ENCODE measurements around the gene TP73. TPM values are rescaled to one million over a fixed set of nuclear protein-coding genes. Genes with fewer than 3 reads are reported as not detected.

TP73 gene
- total RNA-seq, 5 donors from 2014 or later (not counting 1 experiment from before 2014, with no cell fraction given), result 0.12 to 0.21 (median 0.18) TPM; not detected in 1

DNA sequence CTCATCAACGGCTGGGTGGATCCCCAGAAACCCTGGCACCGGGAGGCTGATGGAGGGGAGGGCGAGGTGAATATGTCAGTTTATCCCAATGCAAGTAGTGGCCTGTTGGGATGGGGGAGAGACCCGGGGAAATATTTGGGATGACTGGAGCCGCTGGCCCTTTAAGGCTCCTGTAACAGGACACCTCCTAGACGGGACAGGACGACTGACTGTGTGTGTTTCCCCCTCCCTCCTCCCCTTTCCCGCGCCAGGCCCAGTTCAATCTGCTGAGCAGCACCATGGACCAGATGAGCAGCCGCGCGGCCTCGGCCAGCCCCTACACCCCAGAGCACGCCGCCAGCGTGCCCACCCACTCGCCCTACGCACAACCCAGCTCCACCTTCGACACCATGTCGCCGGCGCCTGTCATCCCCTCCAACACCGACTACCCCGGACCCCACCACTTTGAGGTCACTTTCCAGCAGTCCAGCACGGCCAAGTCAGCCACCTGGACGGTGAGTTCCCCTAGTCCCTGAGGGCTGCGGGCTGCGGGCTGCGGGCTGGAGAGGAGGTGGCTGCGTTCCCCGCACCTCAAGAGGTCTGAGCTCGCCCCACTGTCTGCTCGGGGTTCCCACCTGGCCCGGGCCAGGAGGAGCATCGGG lies 55.1 kb downstream of the TP73 start:
- Histone ChIP-seq H3K4me3 (ENCODE audit: control insufficient read depth in 1 of 2, extremely low read depth in 1 of 2, low read length in 1 of 2) (no peak overlapping the region), H3K27ac (ENCODE audit: low read length) (no peak overlapping the region), H3K4me1 (ENCODE audit: control insufficient read depth in 1 of 2, extremely low read depth in 1 of 2, insufficient read depth in 2 of 2, low read length in 2 of 2) (peaks cover 0 to 7% of the 10 kb centered on the region in 2 experiments), H3K36me3 (ENCODE audit: control insufficient read depth in 2 of 2, extremely low read depth in 1 of 2, insufficient read depth in 1 of 2, low read length in 1 of 2) (no peaks in the 10 kb centered on the region), H3K9me3 (no peaks in the 10 kb centered on the region), H3K27me3 (replicated peaks in 1 of 2; ENCODE audit: control insufficient read depth in 2 of 2, extremely low read depth in 1 of 2, insufficient read depth in 2 of 2, low read length in 1 of 2) (peaks cover 0 to 73% of the 10 kb centered on the region in 2 experiments)
- Mint-ChIP-seq H3K9me3 (no peaks in the 10 kb centered on the region), H3K4me1 (peaks cover 5 to 7% (median 6%) of the 10 kb centered on the region in 3 donors), H3K36me3 (no peaks in the 10 kb centered on the region), H3K27ac (no peak overlapping the region), H3K4me3 (no peak overlapping the region), H3K27me3 (peaks cover 9 to 29% of the 10 kb centered on the region in 2 donors)
- ATAC-seq (replicated peaks in 1 of 4), result no peak
- WGBS (ENCODE audit: insufficient coverage), result 41% methylated on average over 29 of the region's 35 CpGs
- no peak for DNase-seq
- ChIA-PET POLR2A (no interaction called here), CTCF (no interaction called here)

DNA sequence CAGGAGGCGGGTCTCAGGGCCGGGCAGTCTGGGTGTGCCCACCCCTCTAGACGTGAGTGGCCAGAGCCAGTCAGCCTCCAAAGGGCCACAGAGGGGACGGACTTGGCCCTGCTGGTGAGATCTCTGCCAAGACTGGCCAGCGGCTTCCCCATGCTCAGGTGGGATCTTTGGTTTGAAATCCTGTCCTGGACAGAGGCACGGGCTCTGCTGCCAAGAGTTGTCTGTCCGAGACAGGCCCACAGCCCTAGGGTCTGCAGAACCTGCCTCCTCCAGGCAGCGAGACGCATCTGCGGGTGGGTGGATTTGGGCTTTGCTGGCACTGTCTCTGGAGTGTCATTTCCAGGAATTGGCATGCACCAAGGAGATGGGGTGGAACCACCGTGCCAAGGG lies 55.6 kb downstream of the TP73 start:
- POLR2A ChIA-PET, result no interaction called here
- 71% methylated on average over 11 of the region's 11 CpGs for WGBS (ENCODE audit: insufficient coverage)
- CTCF ChIA-PET, result no interaction called here
- peaks cover 9 to 29% of the 10 kb centered on the region in 2 donors for H3K27me3 Mint-ChIP-seq
- Histone ChIP-seq H3K27ac (ENCODE audit: low read length) (no peak overlapping the region), H3K27me3 (replicated peaks in 1 of 2; ENCODE audit: control insufficient read depth in 2 of 2, extremely low read depth in 1 of 2, insufficient read depth in 2 of 2, low read length in 1 of 2) (peaks cover 0 to 77% of the 10 kb centered on the region in 2 experiments), H3K4me3 (ENCODE audit: control insufficient read depth in 1 of 2, extremely low read depth in 1 of 2, low read length in 1 of 2) (no peak overlapping the region), H3K4me1 (ENCODE audit: control insufficient read depth in 1 of 2, extremely low read depth in 1 of 2, insufficient read depth in 2 of 2, low read length in 2 of 2) (peaks cover 0 to 7% of the 10 kb centered on the region in 2 experiments), H3K9me3 (no peaks in the 10 kb centered on the region), H3K36me3 (ENCODE audit: control insufficient read depth in 2 of 2, extremely low read depth in 1 of 2, insufficient read depth in 1 of 2, low read length in 1 of 2) (no peaks in the 10 kb centered on the region)
- no peak overlapping the region for H3K27ac Mint-ChIP-seq
- peaks cover 5 to 7% (median 6%) of the 10 kb centered on the region in 3 donors for H3K4me1 Mint-ChIP-seq
- ATAC-seq (replicated peaks in 1 of 4) (no peak), DNase-seq (no peak)
- H3K4me3 Mint-ChIP-seq, result no peak overlapping the region
- H3K36me3 Mint-ChIP-seq, result no peaks in the 10 kb centered on the region
- no peaks in the 10 kb centered on the region for H3K9me3 Mint-ChIP-seq

DNA sequence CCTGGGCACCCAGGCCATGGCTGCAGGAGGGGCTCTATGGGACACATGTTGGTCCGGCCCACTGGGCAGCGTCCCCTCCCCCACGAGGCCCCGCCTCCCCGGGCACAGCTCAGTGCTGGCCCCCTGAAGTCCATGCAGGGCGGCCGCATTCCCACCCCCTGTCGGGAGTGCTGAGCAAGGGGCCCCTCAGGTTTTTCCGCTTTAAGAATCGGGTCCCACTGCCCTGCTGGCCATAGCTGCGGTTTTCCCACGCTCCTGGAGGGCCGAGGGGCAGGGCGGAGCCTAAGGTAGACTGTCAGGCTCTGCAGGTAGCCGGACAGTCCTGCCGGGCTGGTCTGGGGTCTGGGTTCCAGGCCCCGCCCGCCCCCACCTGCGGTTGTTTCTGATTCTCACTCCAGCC lies 56.5 kb downstream of the TP73 start:
- Histone ChIP-seq H3K36me3 (ENCODE audit: control insufficient read depth in 2 of 2, extremely low read depth in 1 of 2, insufficient read depth in 1 of 2, low read length in 1 of 2) (no peaks in the 10 kb centered on the region), H3K4me1 (ENCODE audit: control insufficient read depth in 1 of 2, extremely low read depth in 1 of 2, insufficient read depth in 2 of 2, low read length in 2 of 2) (peaks cover 0 to 7% of the 10 kb centered on the region in 2 experiments), H3K27ac (ENCODE audit: low read length) (no peak overlapping the region), H3K4me3 (ENCODE audit: control insufficient read depth in 1 of 2, extremely low read depth in 1 of 2, low read length in 1 of 2) (no peak overlapping the region), H3K27me3 (replicated peaks in 1 of 2; ENCODE audit: control insufficient read depth in 2 of 2, extremely low read depth in 1 of 2, insufficient read depth in 2 of 2, low read length in 1 of 2) (peaks cover 0 to 79% of the 10 kb centered on the region in 2 experiments), H3K9me3 (no peaks in the 10 kb centered on the region)
- Mint-ChIP-seq H3K36me3 (no peaks in the 10 kb centered on the region), H3K4me1 (peaks cover 4 to 6% (median 5%) of the 10 kb centered on the region in 3 donors), H3K27me3 (peaks cover 9 to 29% of the 10 kb centered on the region in 2 donors), H3K4me3 (no peak overlapping the region), H3K9me3 (no peaks in the 10 kb centered on the region), H3K27ac (no peak overlapping the region)
- WGBS (ENCODE audit: insufficient coverage), result 20% methylated on average over 16 of the region's 19 CpGs
- POLR2A ChIA-PET, result no interaction called here
- ATAC-seq (replicated peaks in 1 of 4) (no peak), DNase-seq (no peak)
- CTCF ChIA-PET, result no interaction called here

DNA sequence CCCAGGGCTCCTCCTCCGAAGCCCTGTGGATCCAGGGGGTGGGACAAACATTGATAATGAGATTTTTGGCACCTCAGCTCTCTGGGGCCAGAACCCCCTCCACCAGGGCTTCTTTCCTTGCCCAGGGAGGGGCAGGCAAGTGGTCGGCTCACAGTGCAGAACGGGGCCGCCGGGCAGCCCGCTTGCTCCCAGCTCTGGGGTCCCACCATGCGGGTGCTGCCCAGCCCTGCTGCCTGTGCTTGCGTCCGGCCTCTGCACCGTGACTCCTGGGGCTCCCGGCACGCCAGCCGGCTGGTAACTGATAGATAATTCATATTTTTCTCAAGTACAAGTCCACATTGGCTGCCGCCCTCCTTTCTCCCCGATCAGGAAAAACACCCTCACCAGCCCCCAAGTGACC lies 57.9 kb downstream of the TP73 start:
- Mint-ChIP-seq H3K27me3 (peaks cover 9 to 29% of the 10 kb centered on the region in 2 donors), H3K4me3 (no peak overlapping the region), H3K9me3 (no peaks in the 10 kb centered on the region), H3K36me3 (no peaks in the 10 kb centered on the region), H3K4me1 (no peaks in the 10 kb centered on the region), H3K27ac (no peak overlapping the region)
- no peak overlapping the region for H3K27ac ChIP-seq (ENCODE audit: low read length)
- peaks cover 0 to 65% of the 10 kb centered on the region in 2 experiments for H3K27me3 ChIP-seq (replicated peaks in 1 of 2; ENCODE audit: control insufficient read depth in 2 of 2, extremely low read depth in 1 of 2, insufficient read depth in 2 of 2, low read length in 1 of 2)
- H3K4me3 ChIP-seq (ENCODE audit: control insufficient read depth in 1 of 2, extremely low read depth in 1 of 2, low read length in 1 of 2), result no peak overlapping the region
- DNase-seq, result no peak
- no peak for ATAC-seq (replicated peaks in 1 of 4)
- no peaks in the 10 kb centered on the region for H3K9me3 ChIP-seq
- H3K36me3 ChIP-seq (ENCODE audit: control insufficient read depth in 2 of 2, extremely low read depth in 1 of 2, insufficient read depth in 1 of 2, low read length in 1 of 2), result no peaks in the 10 kb centered on the region
- WGBS (ENCODE audit: insufficient coverage), result 85% methylated on average over 11 of the region's 15 CpGs
- H3K4me1 ChIP-seq (ENCODE audit: control insufficient read depth in 1 of 2, extremely low read depth in 1 of 2, insufficient read depth in 2 of 2, low read length in 2 of 2), result no peaks in the 10 kb centered on the region
- ChIA-PET CTCF (no interaction called here), POLR2A (no interaction called here)

DNA sequence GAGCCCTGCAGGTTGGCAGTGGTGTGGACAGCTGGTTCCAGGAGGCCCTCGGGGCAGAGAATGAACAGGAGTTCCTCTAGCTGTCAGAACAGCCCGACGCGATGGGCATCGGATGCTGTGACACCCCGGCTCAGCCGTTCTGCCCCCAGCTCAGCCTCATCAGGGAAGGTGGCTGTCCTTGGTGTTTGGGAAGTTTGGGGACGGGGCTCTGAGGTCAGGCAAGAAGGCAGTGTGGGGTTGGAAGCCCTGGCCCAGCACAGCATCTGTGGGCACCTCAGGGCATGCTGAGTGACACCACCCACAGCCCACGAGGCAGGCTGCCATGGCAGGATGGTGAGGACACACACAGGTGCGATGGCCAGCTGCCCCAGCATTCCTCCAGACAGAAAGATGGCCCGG lies 59.1 kb downstream of the TP73 start:
- Histone ChIP-seq H3K36me3 (ENCODE audit: control insufficient read depth in 2 of 2, extremely low read depth in 1 of 2, insufficient read depth in 1 of 2, low read length in 1 of 2) (no peaks in the 10 kb centered on the region), H3K27ac (ENCODE audit: low read length) (no peak overlapping the region), H3K9me3 (no peaks in the 10 kb centered on the region), H3K27me3 (replicated peaks in 1 of 2; ENCODE audit: control insufficient read depth in 2 of 2, extremely low read depth in 1 of 2, insufficient read depth in 2 of 2, low read length in 1 of 2) (peaks cover 0 to 76% of the 10 kb centered on the region in 2 experiments), H3K4me3 (ENCODE audit: control insufficient read depth in 1 of 2, extremely low read depth in 1 of 2, low read length in 1 of 2) (no peak overlapping the region), H3K4me1 (ENCODE audit: control insufficient read depth in 1 of 2, extremely low read depth in 1 of 2, insufficient read depth in 2 of 2, low read length in 2 of 2) (no peaks in the 10 kb centered on the region)
- peaks cover 9 to 30% of the 10 kb centered on the region in 2 donors for H3K27me3 Mint-ChIP-seq
- CTCF ChIA-PET, result no interaction called here
- no peak overlapping the region for H3K4me3 Mint-ChIP-seq
- POLR2A ChIA-PET, result no interaction called here
- ATAC-seq (replicated peaks in 1 of 4) (no peak), DNase-seq (no peak)
- WGBS (ENCODE audit: insufficient coverage), result 74% methylated on average over 11 of the region's 11 CpGs
- H3K4me1 Mint-ChIP-seq, result no peaks in the 10 kb centered on the region
- no peak overlapping the region for H3K27ac Mint-ChIP-seq
- no peaks in the 10 kb centered on the region for H3K36me3 Mint-ChIP-seq
- H3K9me3 Mint-ChIP-seq, result no peaks in the 10 kb centered on the region

DNA sequence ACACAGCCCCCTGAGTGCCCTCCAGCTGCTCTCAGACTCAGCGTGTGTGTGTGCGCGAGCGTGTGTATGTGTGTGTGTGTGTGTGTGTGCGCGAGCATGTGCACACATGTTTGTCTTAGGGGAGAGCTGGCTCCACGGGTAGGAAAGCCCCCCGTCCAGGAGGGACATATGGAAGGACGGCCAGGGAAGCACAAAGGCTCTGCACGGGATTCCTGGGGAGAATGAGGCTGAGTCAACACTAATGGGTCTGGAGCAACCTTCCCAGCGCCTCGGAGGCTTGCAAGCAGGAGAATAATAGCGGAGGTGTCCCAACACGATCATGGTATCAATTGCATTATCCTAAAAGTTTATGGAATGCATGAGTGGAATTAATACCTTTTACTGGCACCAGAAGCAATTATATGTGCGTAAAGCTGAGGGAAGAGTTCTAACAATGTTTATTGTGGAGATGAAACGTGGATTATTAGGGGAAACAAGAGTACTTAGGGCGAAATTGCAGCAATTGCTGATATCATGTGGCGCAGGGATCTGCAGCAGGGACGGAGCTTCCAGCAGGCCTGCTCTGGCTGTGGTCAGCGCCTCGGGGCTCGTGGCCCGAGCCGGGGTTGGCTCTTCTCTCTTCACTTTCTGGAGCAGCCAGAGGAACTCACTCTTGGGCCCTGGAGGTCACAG lies 59.6 kb downstream of the TP73 start:
- H3K4me1 Mint-ChIP-seq, result no peaks in the 10 kb centered on the region
- ATAC-seq (replicated peaks in 1 of 4) (no peak), DNase-seq (no peak)
- H3K27me3 ChIP-seq (replicated peaks in 1 of 2; ENCODE audit: control insufficient read depth in 2 of 2, extremely low read depth in 1 of 2, insufficient read depth in 2 of 2, low read length in 1 of 2), result peaks cover 0 to 78% of the 10 kb centered on the region in 2 experiments
- H3K27ac ChIP-seq (ENCODE audit: low read length), result no peak overlapping the region
- CTCF ChIA-PET, result no interaction called here
- no peak overlapping the region for H3K4me3 ChIP-seq (ENCODE audit: control insufficient read depth in 1 of 2, extremely low read depth in 1 of 2, low read length in 1 of 2)
- POLR2A ChIA-PET, result no interaction called here
- peaks cover 9 to 31% of the 10 kb centered on the region in 2 donors for H3K27me3 Mint-ChIP-seq
- H3K4me3 Mint-ChIP-seq, result no peak overlapping the region
- no peaks in the 10 kb centered on the region for H3K4me1 ChIP-seq (ENCODE audit: control insufficient read depth in 1 of 2, extremely low read depth in 1 of 2, insufficient read depth in 2 of 2, low read length in 2 of 2)
- no peaks in the 10 kb centered on the region for H3K9me3 ChIP-seq
- H3K27ac Mint-ChIP-seq, result no peak overlapping the region
- no peaks in the 10 kb centered on the region for H3K36me3 ChIP-seq (ENCODE audit: control insufficient read depth in 2 of 2, extremely low read depth in 1 of 2, insufficient read depth in 1 of 2, low read length in 1 of 2)
- WGBS (ENCODE audit: insufficient coverage), result 79% methylated on average over 24 of the region's 24 CpGs
- no peaks in the 10 kb centered on the region for H3K36me3 Mint-ChIP-seq
- H3K9me3 Mint-ChIP-seq, result no peaks in the 10 kb centered on the region
